GM23338 (cell line): ENCODE measurements around the gene ENOX2. TPM values are rescaled to one million over a fixed set of nuclear protein-coding genes. Genes with fewer than 3 reads are reported as not detected.

Source experiments
- ATAC-seq: fragments of 200-7000 bp; cut with Tn5 transposase; 3 replicates; pipeline ENCODE4 v1.9.1; 2020
- DNase-seq: peaks from one replicate; pipeline ENCODE4 v3.0.0-alpha.2; 2015; ENCODE audit warnings: low spot score
- H2AFZ ChIP-seq: fragments of 200-600 bp; sonication (generic); 2 replicates; pipeline ENCODE4 v1.8.0; 2016; ENCODE audit warnings: antibody characterized with exemption, mild to moderate bottlenecking, moderate library complexity
- H3F3A ChIP-seq: fragments of 200-600 bp; sonication (generic); replicated peaks from 2 replicates; pipeline ENCODE4 v1.8.0; 2017; ENCODE audit warnings: antibody characterized with exemption, mixed run types, low read depth
- H3K27ac ChIP-seq: fragments of 200-600 bp; sonication (generic); 2 replicates; pipeline ENCODE4 v1.6.1; 2016; ENCODE audit warnings: low read depth
- H3K27me3 ChIP-seq: fragments of 200-600 bp; sonication (generic); 2 replicates; pipeline ENCODE4 v1.8.0; 2016; ENCODE audit warnings: mild to moderate bottlenecking, mixed run types, moderate library complexity; ENCODE audit not compliant: insufficient read depth
- H3K36me3 ChIP-seq: fragments of 200-600 bp; sonication (generic); 2 replicates; pipeline ENCODE4 v1.8.0; 2016; ENCODE audit warnings: mild to moderate bottlenecking; ENCODE audit not compliant: insufficient read depth
- H3K4me1 ChIP-seq: fragments of 200-600 bp; sonication (generic); 2 replicates; pipeline ENCODE4 v1.8.0; 2016; ENCODE audit warnings: mild to moderate bottlenecking, moderate library complexity; ENCODE audit not compliant: insufficient read depth
- H3K4me2 ChIP-seq: fragments of 200-600 bp; sonication (generic); 2 replicates; pipeline ENCODE4 v1.7.1; 2017; ENCODE audit warnings: mixed run types
- H3K4me3 ChIP-seq: fragments of 200-600 bp; sonication (generic); 2 replicates; pipeline ENCODE4 v1.6.1; 2016; ENCODE audit warnings: mixed run types
- H3K79me2 ChIP-seq: fragments of 200-600 bp; sonication (generic); replicated peaks from 2 replicates; pipeline ENCODE4 v1.8.0; 2017; ENCODE audit warnings: mild to moderate bottlenecking; ENCODE audit not compliant: insufficient read depth
- H3K9me2 ChIP-seq: fragments of 200-600 bp; sonication (generic); 2 replicates; pipeline ENCODE4 v1.8.0; 2017; ENCODE audit not compliant: insufficient read depth
- H4K20me1 ChIP-seq: fragments of 200-600 bp; sonication (generic); replicated peaks from 2 replicates; pipeline ENCODE4 v1.8.0; 2017; ENCODE audit warnings: mild to moderate bottlenecking; ENCODE audit not compliant: insufficient read depth
- H3K27ac Mint-ChIP-seq: 2 replicates; pipeline ENCODE4 v1.8.0; 2020; ENCODE audit warnings: inconsistent platforms, mild to moderate bottlenecking, moderate library complexity, mixed read lengths
- H3K27me3 Mint-ChIP-seq: 3 replicates; pipeline ENCODE4 v1.8.0; 2022; ENCODE audit warnings: low read depth, mild to moderate bottlenecking, moderate library complexity, mixed read lengths, inconsistent platforms; ENCODE audit not compliant: insufficient read depth, poor library complexity
- H3K36me3 Mint-ChIP-seq: 3 replicates; pipeline ENCODE4 v1.8.0; 2021; ENCODE audit warnings: low read depth, mild to moderate bottlenecking, inconsistent platforms, moderate library complexity, mixed read lengths
- H3K4me1 Mint-ChIP-seq: 3 replicates; pipeline ENCODE4 v1.8.0; 2020; ENCODE audit warnings: mild to moderate bottlenecking, inconsistent platforms, mixed read lengths
- H3K4me3 Mint-ChIP-seq: 3 replicates; pipeline ENCODE4 v1.8.0; 2021; ENCODE audit warnings: moderate library complexity, mild to moderate bottlenecking, inconsistent platforms, mixed read lengths
- H3K9me3 Mint-ChIP-seq: 3 replicates; pipeline ENCODE4 v1.8.0; 2020; ENCODE audit warnings: moderate library complexity, mild to moderate bottlenecking, inconsistent platforms, mixed read lengths
- CREB1 ChIP-seq: fragments of 250-450 bp; sonication (Bioruptor Pico); IDR thresholded peaks from 2 replicates; pipeline ENCODE4 v1.5.0; 2020; ENCODE audit warnings: low read depth, mild to moderate bottlenecking, moderate library complexity
- CTCF ChIP-seq, 2 experiments: fragments of 200-600 bp in 1 of 2; sonication (generic) in 1 of 2; conservative IDR thresholded peaks; 2 replicates each; pipeline versions ENCODE4 v1.5.1 to v1.6.1; 2016 to 2017; ENCODE audit warnings: antibody characterized with exemption in 2 of 2, low read depth in 2 of 2, mild to moderate bottlenecking in 2 of 2, moderate library complexity in 1 of 2
- ETS1 ChIP-seq: IDR thresholded peaks from 2 replicates; pipeline ENCODE4 v1.6.1; 2016; ENCODE audit warnings: antibody characterized with exemption
- EZH2 ChIP-seq: fragments of 200-600 bp; sonication (generic); IDR thresholded peaks from one replicate; pipeline ENCODE4 v1.8.0; 2017; ENCODE audit warnings: antibody characterized with exemption, mild to moderate bottlenecking, low read depth; ENCODE audit not compliant: unreplicated experiment
- EZH2phosphoT487 ChIP-seq: fragments of 200-600 bp; sonication (generic); IDR thresholded peaks from one replicate; pipeline ENCODE4 v1.8.1; 2018; ENCODE audit warnings: antibody characterized with exemption; ENCODE audit not compliant: unreplicated experiment
- JUNB ChIP-seq: IDR thresholded peaks from one replicate; pipeline ENCODE4 v1.6.1; 2016; ENCODE audit warnings: antibody characterized with exemption; ENCODE audit not compliant: unreplicated experiment
- NANOG ChIP-seq: IDR thresholded peaks from 2 replicates; pipeline ENCODE4 v1.6.1; 2016; ENCODE audit warnings: antibody characterized with exemption, borderline replicate concordance
- POLR2AphosphoS5 ChIP-seq: IDR thresholded peaks from 2 replicates; pipeline ENCODE4 v1.6.1; 2016; ENCODE audit warnings: antibody characterized with exemption, low read depth
- REST ChIP-seq: IDR thresholded peaks from one replicate; pipeline ENCODE4 v1.6.1; 2018; ENCODE audit warnings: antibody characterized with exemption; ENCODE audit not compliant: unreplicated experiment
- STAT1 ChIP-seq: IDR thresholded peaks from one replicate; pipeline ENCODE4 v1.6.1; 2016; ENCODE audit warnings: antibody characterized with exemption; ENCODE audit not compliant: unreplicated experiment
- ZNF114 ChIP-seq: fragments of 250-450 bp; sonication (Bioruptor Pico); IDR thresholded peaks from 2 replicates; pipeline ENCODE4 v1.5.0; 2020; ENCODE audit warnings: mild to moderate bottlenecking, moderate library complexity
- ZNF331 ChIP-seq: fragments of 250-450 bp; sonication (Bioruptor Pico); IDR thresholded peaks from 2 replicates; pipeline ENCODE4 v1.5.0; 2020; ENCODE audit warnings: low read depth, mild to moderate bottlenecking, moderate library complexity
- ZNF462 ChIP-seq: fragments of 250-450 bp; sonication (Bioruptor Pico); IDR thresholded peaks from 2 replicates; pipeline ENCODE4 v1.5.0; 2020; ENCODE audit warnings: mild to moderate bottlenecking, moderate library complexity
- polyA plus RNA-seq: library from polyadenylated mRNA; unstranded; fragments of >200 nt; fragmentation: Nextera tagmentation; extraction: Ambion mirVana; gene quantifications from 2 replicates; pipeline ENCODE4 v1.2.1, GENCODE V29; 2016
- total RNA-seq: library from RNA; depleted of rRNA; stranded (reverse); fragments of >200 nt; shearing (Covaris generic); gene quantifications from 2 replicates; pipeline ENCODE4 v1.2.3, GENCODE V29; 2014

Gene ENOX2
- total and polyA plus RNA-seq, 2 experiments from 2014 or later = 9.6 to 11.2 TPM

- Mint-ChIP-seq H3K9me3 (no peaks in the 10 kb centered on the region), H3K4me3 (no peak overlapping the region), H3K27me3 (no peaks in the 10 kb centered on the region), H3K36me3 (no peaks in the 10 kb centered on the region), H3K27ac (no peak overlapping the region), H3K4me1 (no peaks in the 10 kb centered on the region)
- Histone ChIP-seq H3K27me3 (no peaks in the 10 kb centered on the region), H3K4me1 (no peaks in the 10 kb centered on the region), H2AFZ (no peak overlapping the region), H3K79me2 (no peaks in the 10 kb centered on the region), H3F3A (no peaks in the 10 kb centered on the region), H4K20me1 (no peaks in the 10 kb centered on the region), H3K36me3 (no peaks in the 10 kb centered on the region), H3K4me2 (no peak overlapping the region), H3K4me3 (no peak overlapping the region), H3K9me2 (no peaks in the 10 kb centered on the region), H3K27ac (no peak overlapping the region)
- no peak for DNase-seq
- no peak for TF ChIP-seq REST
- TF ChIP-seq ZNF462 (CRISPR knock-in tag) = no peak
- no peak for TF ChIP-seq CTCF (conservative IDR thresholded peaks at IDR 0.05; ENCODE audit: low read depth in 2 of 2)
- no peak for TF ChIP-seq NANOG
- no peak for TF ChIP-seq CREB1
- no peak for TF ChIP-seq STAT1
- no peak for TF ChIP-seq EZH2
- TF ChIP-seq ZNF331 (CRISPR knock-in tag) = no peak
- TF ChIP-seq EZH2phosphoT487 = no peak
- no peak for TF ChIP-seq JUNB
- no peak for TF ChIP-seq ZNF114 (CRISPR knock-in tag)
- TF ChIP-seq ETS1 = no peak
- no peak for TF ChIP-seq POLR2AphosphoS5
- ATAC-seq = no peak
Observed at GRCh38 chrX:130937101-130937500, 34.1 kb upstream of the ENOX2 start.
